NK-92 (cell line): Measurements from ENCODE around the gene FXYD2.

Source experiments
- DNase-seq: peaks from one replicate; lab custom pipeline; 2025; ENCODE audit not compliant: unreplicated experiment; lab: John Stamatoyannopoulos, UW

The FXYD2 gene

DNA sequence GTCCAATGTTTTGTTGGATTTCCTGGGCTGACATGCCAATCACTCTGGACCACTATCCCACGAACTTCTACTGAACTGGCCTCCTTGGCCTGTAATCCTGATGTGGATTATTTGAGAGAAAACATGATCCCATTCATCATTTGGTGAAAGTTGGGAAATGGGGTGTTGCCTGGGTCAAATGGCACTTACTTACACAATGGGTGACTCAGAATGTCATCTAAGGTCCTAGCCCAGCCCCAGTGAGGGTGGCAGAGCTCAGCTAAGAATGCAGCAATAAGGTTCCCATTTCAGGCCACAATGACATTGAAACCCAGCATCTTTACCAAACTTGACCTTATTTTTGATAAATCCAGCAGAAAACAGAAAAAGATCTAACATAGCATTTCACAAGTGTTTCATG lies 19.5 kb downstream of the FXYD2 start:
- no peak for DNase-seq

DNA sequence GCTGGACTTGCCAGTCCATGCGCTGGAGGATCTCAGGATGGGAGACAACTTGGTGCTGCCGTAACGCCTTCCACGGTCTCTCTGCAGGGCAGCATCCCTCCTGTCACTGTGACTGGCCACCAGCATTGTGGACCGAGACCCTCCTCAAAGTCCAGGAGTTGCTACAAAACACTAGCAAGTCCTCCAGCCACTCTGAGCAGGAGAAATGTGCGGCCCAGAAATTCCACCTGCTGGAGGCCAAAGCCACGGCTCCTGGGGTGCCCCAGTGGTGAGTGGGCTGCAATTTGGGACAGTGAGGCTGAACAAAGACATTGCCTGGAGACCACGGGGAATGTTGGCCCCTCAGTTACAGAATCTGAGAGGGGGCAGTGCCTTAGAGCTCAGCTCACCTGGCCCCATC lies 20.6 kb downstream of the FXYD2 start:
- no peak for DNase-seq

DNA sequence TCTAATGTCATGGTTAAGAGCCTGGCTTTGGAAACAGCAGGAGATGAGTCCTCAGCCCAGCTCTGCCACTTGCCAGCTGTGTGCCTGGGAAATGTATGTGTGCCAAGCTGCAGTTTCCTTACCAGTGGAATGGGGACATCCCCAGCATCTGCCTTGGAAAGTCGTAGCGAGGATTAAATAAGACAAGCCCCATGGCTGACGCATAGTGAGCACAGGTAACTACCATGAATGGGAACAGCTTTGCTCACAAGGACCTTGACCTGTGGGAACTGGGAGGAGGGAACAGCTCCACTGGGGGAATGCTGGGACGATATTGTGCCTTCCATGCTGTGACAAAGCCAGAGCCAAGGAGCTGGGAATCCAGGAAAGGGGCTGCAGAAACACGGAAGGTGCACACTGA lies 24.9 kb downstream of the FXYD2 start:
- DNase-seq = no peak

DNA sequence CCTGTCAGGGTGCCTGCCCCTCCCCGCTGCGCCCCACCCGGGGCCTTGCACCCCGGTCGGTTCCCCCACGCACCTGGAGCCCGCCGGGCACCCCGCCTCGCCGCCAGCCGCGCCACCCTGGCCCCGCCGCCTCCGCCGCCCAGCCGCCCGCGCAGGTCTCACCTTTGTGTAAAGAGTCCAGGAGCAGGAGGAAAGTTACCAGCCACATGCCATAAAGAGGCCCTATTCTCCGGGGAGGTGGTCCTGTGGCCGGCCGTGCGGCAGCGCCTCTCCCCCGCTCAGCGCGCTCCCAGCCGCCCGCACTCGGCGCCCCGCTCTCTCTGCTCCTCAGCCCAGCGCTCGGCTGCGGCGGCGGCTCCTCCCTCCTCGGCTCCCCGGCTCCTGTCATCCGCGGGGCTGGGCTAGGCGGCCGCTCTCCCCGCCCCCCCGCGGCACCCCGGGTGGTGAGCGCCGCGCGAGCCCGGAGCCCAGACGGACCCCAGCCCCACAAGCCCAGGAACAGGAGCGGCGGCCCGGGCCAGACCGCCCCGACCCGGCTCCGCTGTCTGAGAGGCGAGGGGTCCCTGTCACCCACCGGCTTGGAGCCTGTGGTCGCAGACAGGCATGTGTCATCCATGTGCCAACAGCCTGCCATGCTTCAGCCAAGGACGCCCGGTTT lies 27.5 kb downstream of the FXYD2 start, which contains the start of gene DSCAML1:
Gene DSCAML1 (minus strand): TSS at position 345 of the 658 bp plus-strand sequence. CDS start 137 bp downstream, at position 208.
- DNase-seq = no peak

DNA sequence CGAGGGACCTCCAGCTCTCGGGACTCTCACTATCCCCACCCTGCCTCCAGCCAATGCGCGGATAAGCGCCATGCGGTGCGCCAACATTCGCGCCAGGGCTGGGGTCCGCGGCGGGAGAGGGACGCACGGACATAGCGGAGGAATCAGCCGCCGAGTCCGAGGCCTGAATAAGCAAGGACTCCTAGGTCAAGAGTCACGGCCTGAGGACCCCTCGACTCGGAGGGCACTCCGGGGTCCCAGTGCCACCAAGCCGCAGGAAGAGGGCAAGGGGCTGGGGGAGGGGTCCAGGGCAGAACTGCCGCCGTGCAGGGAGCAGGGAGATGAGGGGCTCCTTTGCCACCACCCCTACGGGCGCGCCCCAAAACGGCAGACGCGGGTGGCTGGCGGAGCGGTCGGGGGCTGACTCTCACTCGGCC lies 28.1 kb downstream of the FXYD2 start:
- DNase-seq = no peak

DNA sequence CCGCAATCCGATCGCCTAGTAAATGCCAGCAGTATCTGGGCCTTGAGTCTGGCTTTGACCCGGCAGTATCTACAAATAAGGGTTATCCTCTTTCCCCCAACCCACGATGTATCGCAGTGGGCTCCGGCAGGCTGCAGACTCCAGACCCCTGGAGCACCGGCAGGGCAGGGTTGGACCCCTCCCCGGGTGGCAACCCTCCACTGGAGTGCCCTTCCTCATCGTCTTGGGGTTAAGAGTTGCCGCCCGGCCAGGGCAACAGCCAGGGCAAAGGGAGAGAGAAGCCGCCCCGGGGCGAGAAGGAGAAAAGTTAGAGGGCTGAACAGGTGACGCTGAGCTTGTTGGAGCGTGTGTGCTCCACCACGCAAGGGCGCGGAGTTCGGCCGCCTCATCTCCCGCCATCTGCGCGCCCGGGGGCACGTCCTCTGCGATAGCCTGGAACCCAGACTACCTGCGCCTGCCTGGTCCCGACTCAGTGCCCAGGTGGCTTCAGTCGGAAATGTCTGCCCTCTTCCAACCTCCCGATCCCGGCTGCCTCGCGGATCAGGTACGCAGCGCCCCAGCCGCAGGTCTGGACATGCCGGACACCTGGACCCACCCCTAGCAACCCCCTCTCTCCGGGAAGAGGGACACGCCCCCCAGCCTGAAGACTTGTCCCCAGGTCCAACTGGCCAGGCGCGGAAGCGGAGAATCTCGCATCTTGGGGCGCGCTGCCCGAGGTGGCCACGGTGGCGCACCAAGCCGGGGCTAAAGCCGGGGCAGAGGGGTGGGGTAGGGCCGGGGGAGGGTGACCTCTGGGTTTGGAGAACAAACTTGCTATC lies 28.7 kb downstream of the FXYD2 start:
- no peak for DNase-seq

DNA sequence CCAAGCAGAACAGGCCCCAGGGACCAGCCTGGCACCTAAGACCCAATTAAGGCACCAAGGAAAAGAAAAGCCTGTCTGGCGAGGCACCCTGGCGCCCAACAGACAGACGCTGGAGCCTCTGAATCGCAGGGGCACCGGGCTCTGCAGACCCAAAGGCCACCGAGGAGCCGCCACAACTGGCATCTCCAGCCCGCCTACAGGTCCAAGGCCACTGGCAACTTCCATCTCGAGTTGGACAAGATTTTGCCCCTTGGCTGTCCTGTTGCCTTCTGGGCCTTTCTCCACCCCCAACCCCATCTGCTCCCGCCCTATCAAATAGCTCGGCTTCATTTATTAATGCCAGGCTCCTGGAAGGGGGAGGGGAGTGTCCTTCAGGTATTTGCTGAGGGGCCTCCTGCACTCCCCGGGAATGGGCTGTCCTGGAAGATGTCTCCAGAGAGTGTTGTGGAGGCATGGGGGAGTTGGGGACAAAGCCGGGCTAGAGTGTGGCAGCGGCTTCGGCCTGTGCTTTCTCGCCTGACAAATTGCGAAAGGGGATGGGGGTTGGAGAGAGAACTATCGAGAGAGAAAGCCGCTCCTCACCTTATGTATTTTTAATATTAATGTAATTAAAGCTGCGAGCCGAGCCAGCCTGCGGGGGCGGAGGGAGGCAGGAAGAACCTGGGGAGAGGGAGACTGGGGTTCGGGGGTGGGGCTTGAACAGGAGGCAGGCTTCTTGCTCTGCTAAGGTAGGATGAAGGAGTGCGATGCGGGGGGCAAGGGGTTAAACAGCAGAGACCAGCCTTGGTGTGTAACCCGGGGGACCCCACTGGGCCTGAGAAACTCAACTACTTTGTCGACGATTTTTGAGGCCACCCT lies 29.5 kb downstream of the FXYD2 start:
- DNase-seq = no peak

DNA sequence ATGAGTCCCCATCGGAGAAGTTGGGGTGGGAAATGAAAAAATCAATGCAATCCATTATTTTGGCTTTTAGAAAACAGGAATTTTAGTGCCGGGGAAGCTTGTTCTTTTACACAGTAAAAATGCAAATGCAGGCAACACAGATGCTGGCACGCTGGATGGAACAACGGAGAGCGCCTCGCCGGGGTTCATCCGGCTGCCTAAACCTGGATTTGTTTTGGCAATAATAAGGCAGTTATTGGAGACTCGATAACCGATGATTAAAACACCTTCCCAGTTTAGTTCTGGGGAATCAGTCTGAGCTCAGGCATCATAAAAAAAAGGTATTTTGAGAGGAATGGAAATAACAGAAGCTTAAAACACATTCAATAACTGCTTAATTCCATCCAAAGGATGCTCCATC lies 30.4 kb downstream of the FXYD2 start:
- DNase-seq = no peak

DNA sequence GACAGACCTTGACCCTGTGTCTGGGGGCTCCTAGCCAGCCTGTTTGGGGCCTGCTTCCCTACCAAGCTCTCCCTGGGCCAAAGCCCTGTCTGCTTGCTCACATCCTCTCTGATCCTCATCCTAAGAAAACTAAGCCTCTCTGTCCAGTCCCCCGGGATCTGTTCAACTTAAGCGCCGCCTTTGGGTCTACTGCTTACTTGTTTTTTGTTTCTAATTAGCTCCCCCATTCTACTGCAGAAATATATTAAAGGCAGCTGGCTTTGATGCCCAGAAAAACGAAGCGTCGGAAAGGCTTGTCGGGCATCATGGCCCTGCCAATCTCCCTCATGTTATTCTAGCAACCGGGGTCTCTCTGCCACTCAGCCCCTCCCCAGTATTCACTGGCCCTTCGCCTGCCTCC lies 31.0 kb downstream of the FXYD2 start:
- DNase-seq = no peak

DNA sequence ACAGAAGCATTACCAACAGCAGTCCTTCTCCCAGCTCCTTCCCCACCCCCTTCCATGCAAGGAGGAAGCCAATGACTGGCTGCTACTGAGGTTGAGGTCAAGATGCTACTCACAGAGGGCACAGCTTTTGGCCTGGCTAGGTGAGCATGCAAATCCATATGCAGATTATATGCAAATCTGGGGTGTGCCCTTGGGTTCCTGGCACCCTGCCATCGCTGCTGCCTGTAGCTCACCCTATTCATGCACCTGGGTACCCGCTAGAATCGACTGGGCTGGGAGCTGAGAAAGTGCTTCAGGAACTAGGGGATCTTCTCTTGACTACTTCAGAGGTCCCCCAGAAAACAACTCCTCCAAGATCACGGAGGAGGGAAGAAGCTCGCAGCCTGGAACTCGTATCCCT lies 31.6 kb downstream of the FXYD2 start:
- no peak for DNase-seq

DNA sequence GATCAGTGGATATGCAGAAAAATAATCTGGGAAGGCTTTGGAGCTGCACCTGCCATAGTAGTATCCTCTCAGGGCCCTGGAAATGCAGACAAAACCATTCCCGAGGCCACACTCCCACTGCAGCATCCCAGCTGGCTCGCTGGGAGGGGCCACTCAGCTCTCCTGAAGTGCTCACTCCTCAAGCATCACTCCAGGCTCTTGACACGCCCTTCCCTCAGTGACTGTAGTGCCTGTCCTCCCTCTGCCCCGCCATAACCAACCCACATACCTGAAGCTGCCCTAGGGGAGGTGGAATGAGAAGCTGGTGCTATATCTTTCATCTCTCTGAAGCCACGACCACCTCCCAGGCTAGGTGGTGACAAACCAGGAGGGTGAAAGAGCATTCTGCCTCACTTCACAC lies 32.3 kb downstream of the FXYD2 start:
- DNase-seq = no peak

DNA sequence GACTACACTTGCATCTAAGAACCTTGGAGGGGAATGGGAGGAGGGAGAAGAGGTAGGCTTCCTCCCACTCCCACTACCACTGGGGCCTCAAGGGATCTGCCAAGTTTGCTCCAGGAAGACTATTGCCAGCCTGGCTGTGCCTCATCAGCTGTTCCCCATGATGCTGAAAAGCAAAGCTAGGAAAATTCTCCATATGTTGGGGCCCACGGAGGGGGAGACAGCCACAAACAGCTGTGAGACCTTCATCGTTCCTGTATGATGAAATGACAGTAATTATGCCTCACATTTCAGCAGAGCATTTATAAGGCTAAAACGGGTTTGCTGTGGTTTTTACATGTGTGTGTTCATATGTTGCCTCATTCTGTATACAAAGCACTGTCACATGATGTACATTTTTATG lies 34.3 kb downstream of the FXYD2 start:
- no peak for DNase-seq

DNA sequence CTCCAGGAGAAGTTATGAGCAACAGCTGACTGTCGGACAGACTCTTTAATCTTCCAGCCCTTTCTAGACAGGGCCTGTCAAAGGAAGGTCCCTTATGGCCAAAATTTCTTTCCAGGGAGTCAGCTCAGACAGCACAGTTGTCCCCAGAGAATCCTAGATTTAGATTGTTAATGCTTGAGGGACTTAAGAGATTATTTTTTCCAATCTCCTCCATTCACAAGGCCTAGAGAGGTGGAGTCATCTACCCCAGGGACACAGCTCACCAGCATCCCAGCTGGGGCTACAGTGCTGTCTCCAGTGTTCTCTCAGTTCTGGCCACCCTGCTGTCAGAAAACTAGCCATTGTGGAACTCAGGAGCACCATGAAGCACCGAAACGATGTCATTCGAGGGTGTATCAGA lies 35.3 kb downstream of the FXYD2 start:
- DNase-seq = no peak

DNA sequence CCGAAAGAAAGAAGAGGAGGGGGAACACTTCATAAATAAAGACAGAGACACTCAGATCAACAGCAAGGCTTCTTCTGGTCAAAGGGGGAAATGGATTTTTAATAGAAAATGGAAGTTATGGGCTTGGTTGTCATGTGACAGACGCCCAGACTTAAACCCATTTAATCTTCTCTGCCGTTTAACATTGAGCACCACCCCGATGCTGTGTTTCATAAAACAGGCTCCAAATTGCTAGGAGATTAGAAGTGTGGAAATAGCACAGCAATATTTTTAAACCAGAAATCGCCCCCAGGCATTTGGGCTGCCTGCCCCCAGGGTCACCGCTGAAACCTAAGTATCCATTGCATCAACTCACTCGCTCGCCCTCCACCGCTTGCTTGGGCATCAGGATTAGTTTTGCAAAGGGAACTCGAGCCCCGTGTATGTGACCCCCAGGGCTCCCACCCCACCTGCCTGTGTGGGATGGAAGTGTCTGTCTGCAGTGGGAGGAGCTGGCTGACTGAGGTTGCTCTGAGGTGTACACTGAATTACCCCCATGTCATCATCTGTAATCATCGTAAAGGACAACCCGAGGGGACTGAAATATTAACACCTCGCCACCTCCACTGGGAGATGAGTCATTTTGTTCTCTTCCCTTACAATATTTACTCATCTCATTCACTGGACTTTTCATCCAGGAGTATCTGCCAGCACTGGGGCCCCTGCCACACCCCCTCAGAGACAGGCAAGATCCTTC lies 38.2 kb downstream of the FXYD2 start:
- no peak for DNase-seq

DNA sequence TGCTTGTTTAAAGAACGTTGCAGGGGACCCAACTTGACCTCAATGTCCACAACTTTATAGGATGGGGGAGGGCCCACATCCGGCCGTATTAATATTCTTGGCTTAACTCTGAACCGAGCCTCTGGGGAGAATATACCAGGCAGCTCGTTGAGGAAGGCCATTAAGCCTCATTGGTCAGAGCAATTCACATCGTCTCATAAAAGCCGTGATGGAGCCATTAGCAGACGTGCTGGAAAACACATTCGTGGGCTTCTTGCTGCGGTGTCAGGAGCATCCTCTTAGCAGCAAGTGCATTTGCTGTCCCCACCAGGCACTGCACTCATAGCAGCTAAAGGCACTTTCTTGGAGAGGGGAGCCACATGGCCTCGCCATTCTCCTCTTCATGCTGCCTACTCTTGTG lies 42.4 kb downstream of the FXYD2 start:
- no peak for DNase-seq

DNA sequence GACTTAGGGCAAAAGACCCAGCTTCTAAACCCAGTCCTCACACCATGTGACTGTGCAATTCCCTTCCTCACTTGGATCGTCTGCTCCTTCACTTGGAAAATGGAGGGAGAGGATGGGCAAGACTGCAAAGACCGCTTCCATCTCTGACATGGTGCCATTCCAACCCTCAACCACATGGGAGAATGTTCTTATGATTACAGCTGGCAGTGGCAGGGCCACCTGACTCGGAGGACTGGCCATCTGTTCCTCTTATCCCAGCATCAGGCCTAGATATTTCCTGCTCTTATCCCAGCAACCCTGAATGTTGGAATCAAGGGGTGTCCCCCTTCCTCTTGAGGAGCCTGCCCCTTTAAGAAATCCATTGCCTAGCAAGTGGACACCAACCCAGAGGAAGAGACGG lies 42.9 kb downstream of the FXYD2 start:
- no peak for DNase-seq

DNA sequence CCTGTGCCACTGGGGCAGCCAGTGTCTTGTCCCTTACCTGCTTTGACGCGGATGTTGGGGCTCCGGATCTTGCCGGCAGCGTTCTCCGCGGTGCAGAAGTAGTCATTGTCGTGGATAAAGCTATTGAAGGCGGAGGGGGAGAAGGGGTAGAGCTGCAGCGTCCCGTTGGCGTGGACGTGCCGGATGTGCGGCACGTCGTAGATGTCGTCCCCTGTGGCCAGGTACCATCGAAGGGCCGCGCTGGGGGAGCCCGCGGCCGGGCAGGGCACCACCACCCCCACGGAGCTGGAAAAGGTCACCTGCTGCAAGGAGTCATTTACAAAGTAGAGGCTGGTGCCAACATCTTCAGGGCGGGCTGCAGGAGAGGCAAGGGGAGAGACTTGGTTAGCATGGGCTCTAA lies 44.1 kb downstream of the FXYD2 start:
- DNase-seq = no peak

DNA sequence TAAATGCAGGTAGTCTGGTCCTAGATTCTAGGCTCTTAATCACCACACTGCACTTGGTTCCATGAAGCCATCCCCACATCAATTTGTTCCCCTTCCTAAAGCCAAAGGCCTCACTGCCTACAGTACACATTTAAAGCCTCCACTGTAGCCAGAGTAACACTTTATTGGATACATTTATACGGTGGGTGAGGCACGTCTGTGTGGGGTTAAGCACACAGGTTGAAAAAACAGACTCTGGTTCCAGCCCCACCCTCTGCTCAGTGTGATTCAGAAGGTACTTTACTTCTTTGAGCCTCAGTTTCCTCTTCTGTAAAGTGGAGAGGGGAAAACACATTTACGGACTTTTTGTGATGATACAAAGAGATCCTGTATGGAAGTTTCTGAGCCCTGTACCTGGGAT lies 50.0 kb downstream of the FXYD2 start:
- DNase-seq = no peak

DNA sequence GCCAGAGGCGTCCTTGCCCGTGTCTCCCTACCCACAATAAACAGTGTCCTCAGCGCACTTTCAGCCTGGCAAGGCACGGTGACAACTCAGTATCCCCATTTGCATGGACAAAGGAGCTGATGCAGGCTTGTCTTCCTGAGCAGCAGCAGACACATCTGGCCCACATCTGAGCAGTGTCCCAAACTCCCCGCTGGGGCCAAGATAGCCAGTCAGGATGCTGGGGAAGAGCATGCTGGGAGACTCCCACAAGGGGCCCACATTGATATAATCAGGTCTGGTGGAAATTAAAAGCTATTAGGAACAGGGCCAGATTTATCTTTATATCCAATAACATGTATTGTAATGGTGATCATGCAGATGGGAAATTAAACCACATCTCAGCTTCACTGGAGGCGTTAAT lies 52.2 kb downstream of the FXYD2 start:
- DNase-seq = no peak

DNA sequence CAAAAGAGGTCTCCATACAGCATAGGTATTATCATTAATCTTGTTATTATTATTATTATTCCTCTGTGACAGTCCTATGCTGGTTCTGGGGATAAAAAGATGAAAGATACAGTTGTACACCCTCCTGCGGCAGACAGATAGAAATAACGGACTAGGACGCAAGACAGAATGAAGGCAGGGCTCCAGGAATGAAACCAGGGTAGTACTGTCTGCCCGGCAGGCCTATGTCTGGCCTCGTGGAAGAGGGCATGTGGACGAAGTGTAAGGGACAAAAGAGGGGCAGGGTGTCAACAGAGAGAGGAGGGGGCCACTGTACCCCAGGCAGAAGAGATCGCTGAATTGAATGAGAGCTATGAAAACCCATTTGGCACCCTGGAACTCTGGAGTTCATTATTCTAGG lies 52.7 kb downstream of the FXYD2 start:
- no peak for DNase-seq

DNA sequence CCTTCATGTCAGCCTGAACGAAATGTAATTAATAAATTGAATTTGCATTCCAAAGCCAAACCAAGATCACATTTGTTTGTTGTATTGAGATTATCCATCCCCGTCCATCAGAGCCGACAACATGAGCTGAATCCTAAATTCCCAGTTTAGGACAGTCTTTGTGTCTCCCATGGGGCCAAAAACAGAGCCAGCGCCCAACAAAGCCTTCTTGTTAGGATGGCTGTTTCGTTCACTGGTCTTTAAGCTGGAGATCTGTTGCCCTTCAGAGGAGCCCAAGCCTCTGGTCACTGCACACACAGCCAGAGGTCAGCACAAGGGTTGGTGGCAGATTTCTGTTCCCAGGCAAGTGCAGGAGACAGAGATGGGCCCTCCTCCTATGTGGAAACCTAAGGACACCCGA lies 53.3 kb downstream of the FXYD2 start:
- no peak for DNase-seq
